Sigmoid colon (tissue), 4 donors: ENCODE data around the gene RPL23.

Experiments
- CTCF ChIP-seq, 4 experiments: fragments of 450-650 bp in 3 of 4; fragments of 200-600 bp in 1 of 4; IDR thresholded peaks; one replicate each; pipeline ENCODE4 v1.5.1; 2016 to 2019; ENCODE audit warnings: antibody characterized with exemption in 4 of 4, mild to moderate bottlenecking in 3 of 4, moderate library complexity in 2 of 4
- EP300 ChIP-seq, 4 donors: sonication (generic); formaldehyde crosslinking; IDR thresholded peaks; one replicate each; pipeline ENCODE4 v1.6.1; 2017; ENCODE audit warnings: antibody characterized with exemption in 4 of 4

- TF ChIP-seq CTCF (IDR thresholded peaks at IDR 0.05) (no peak), EP300 (IDR thresholded peaks at IDR 0.05) (no peak)
Observed at GRCh38 chr17:38875477-38876075, 22.1 kb upstream of the RPL23 start.
